Right lobe of liver (tissue), 6 donors: ENCODE measurements around the gene UBA3. TPM values are rescaled to one million over a fixed set of nuclear protein-coding genes. Genes with fewer than 3 reads are reported as not detected.

Experiments used
- ATAC-seq, 4 donors: fragments of 200-7000 bp; cut with Tn5 transposase; one replicate each; pipeline ENCODE4 v1.9.1; 2020; ENCODE audit warnings: mild to moderate bottlenecking in 4 of 4, moderate library complexity in 4 of 4
- DNase-seq, 3 donors: peaks; one replicate each; pipeline ENCODE4 v3.0.0-alpha.2; 2020
- H3K27ac ChIP-seq, 3 donors: fragments of 200-600 bp; one replicate each; pipeline ENCODE4 v1.8.0; 2022
- H3K27me3 ChIP-seq, 2 donors: fragments of 200-600 bp; one replicate each; pipeline ENCODE4 v1.8.0; 2022
- H3K36me3 ChIP-seq, 4 donors: fragments of 200-600 bp; sonication (generic) in 1 of 4; one replicate each; pipeline versions ENCODE4 v1.5.1 to v1.8.0; 2017 to 2022; ENCODE audit warnings: control low read depth in 1 of 4
- H3K4me1 ChIP-seq, 4 donors: fragments of 200-600 bp; sonication (generic) in 1 of 4; one replicate each; pipeline versions ENCODE4 v1.5.1 to v1.8.0; 2017 to 2022; ENCODE audit warnings: control low read depth in 1 of 4
- H3K4me3 ChIP-seq, 3 donors: fragments of 200-600 bp; one replicate each; pipeline ENCODE4 v1.8.0; 2022
- H3K9me3 ChIP-seq, 4 donors: fragments of 200-600 bp; sonication (generic) in 1 of 4; one replicate each; pipeline versions ENCODE4 v1.5.1 to v1.8.0; 2017 to 2022; ENCODE audit warnings: control low read depth in 1 of 4
- CTCF ChIP-seq, 4 donors: fragments of 200-600 bp in 3 of 4; fragments of 450-650 bp in 1 of 4; IDR thresholded peaks; one replicate each; pipeline versions ENCODE4 v1.5.1 to v1.8.0; 2016 to 2022; ENCODE audit warnings: antibody characterized with exemption in 4 of 4, mild to moderate bottlenecking in 2 of 4
- POLR2A ChIP-seq: fragments of 450-650 bp; IDR thresholded peaks from one replicate; pipeline ENCODE4 v1.6.1; 2017; ENCODE audit warnings: antibody characterized with exemption, mild to moderate bottlenecking
- WGBS: methylation state at CpG from one replicate; pipeline ENCODE4 v1.1.6; 2018; ENCODE audit warnings: low coverage, low lambda C conversion rate; ENCODE audit not compliant: insufficient coverage; ENCODE audit errors: missing lambda C conversion rate; 5-methylcytosine and 5-hydroxymethylcytosine counted together
- intact Hi-C, 2 donors: fragments of 100-400 bp; cut with DNase I; formaldehyde crosslinking; loops; one replicate each; pipeline versions ENCODE4 v1.11.2 to v1.14.1; 2022
- total RNA-seq, 6 experiments: library from RNA; depleted of rRNA in 2 of 6; stranded (reverse); fragments of >200 nt in 2 of 6; fragmentation: NEBNext Ultra II Directional in 3 of 6; extraction: Animal tissue kit (Norgen Biotek cat#: 25700) in 3 of 6; gene quantifications; one replicate each; pipeline versions ENCODE4 v1.1.0 to v1.2.4, GENCODE V29; 2016 to 2023
- donor health status: DM: no; HTN: yes; CAD: no.
- donor health status: DM: no; HTN: no; CAD: no.
- donor health status: DM: no; HTN: no; CAD: no.
- donor health status: DM: no; HTN: yes; CAD: no.
- donor health status: DM: no; HTN: yes; CAD: no.

UBA3 gene
- total RNA-seq, 6 experiments from 2014 or later, result 17.2 to 27.3 (median 20.3) TPM

- Histone ChIP-seq H3K36me3 (peaks cover 0 to 35% (median 4%) of the 10 kb centered on the region in 4 donors), H3K27ac (no peak overlapping the region), H3K27me3 (no peaks in the 10 kb centered on the region), H3K9me3 (no peaks in the 10 kb centered on the region), H3K4me1 (peaks cover 0 to 4% (median 0%) of the 10 kb centered on the region in 4 donors), H3K4me3 (no peak overlapping the region)
- intact Hi-C loops, result no loop called here
- 89% methylated on average over 4 of the region's 4 CpGs for WGBS
- ATAC-seq (no peak), DNase-seq (no peak)
- no peak for TF ChIP-seq POLR2A
- TF ChIP-seq CTCF (IDR thresholded peaks at IDR 0.05), result no peak
These were observed 19.4 kb upstream of the UBA3 start for GRCh38 chr3:69099576-69099975.

- H3K27ac ChIP-seq, result no peak overlapping the region
- peaks cover 0 to 16% (median 2%) of the 10 kb centered on the region in 4 donors for H3K36me3 ChIP-seq
- ATAC-seq (no peak), DNase-seq (no peak)
- intact Hi-C loops, result no loop called here
- WGBS, result 62% methylated on average over 6 of the region's 9 CpGs
- TF ChIP-seq CTCF (IDR thresholded peaks at IDR 0.05) (no peak), POLR2A (no peak)
- peaks cover 0 to 16% (median 5%) of the 10 kb centered on the region in 4 donors for H3K4me1 ChIP-seq
- no peaks in the 10 kb centered on the region for H3K27me3 ChIP-seq
- H3K4me3 ChIP-seq, result no peak overlapping the region
- no peaks in the 10 kb centered on the region for H3K9me3 ChIP-seq
These were observed 17.4 kb upstream of the UBA3 start for GRCh38 chr3:69097407-69098086.

- intact Hi-C loops, result no loop called here
- TF ChIP-seq CTCF (IDR thresholded peaks at IDR 0.05) (no peak), POLR2A (no peak)
- no CpG with 5 or more reads among the region's 5 CpGs for WGBS
- Histone ChIP-seq H3K9me3 (no peaks in the 10 kb centered on the region), H3K4me3 (no peak overlapping the region), H3K27ac (no peak overlapping the region), H3K27me3 (no peaks in the 10 kb centered on the region), H3K36me3 (peaks cover 0 to 5% (median 0%) of the 10 kb centered on the region in 4 donors), H3K4me1 (peaks cover 0 to 29% (median 11%) of the 10 kb centered on the region in 4 donors)
- ATAC-seq (no peak), DNase-seq (no peak)
These were observed 16.1 kb upstream of the UBA3 start for GRCh38 chr3:69096299-69096698.

- Histone ChIP-seq H3K27ac (no peak overlapping the region), H3K9me3 (no peaks in the 10 kb centered on the region), H3K4me3 (no peak overlapping the region), H3K27me3 (no peaks in the 10 kb centered on the region), H3K4me1 (peaks cover 0 to 32% (median 14%) of the 10 kb centered on the region in 4 donors), H3K36me3 (peaks cover 0 to 5% (median 0%) of the 10 kb centered on the region in 4 donors)
- ATAC-seq, result no peak
- WGBS, result 89% methylated on average over 5 of the region's 5 CpGs
- intact Hi-C loops, result no loop called here
- TF ChIP-seq CTCF (IDR thresholded peaks at IDR 0.05) (no peak), POLR2A (no peak)
- no peak for DNase-seq
These were observed 15.5 kb upstream of the UBA3 start for GRCh38 chr3:69095636-69096035.
